Neural progenitor cell (in vitro differentiated cells): ENCODE data around the gene PNMA8A. TPM values are rescaled to one million over a fixed set of nuclear protein-coding genes. Genes with fewer than 3 reads are reported as not detected.
"Not testable (repeated sequence)": the region's sequence is repeated elsewhere in the genome, so short reads cannot be mapped to it uniquely, and the experiment has no call there.

ENCODE experiments used
- DNase-seq: peaks from one replicate; pipeline ENCODE4 v3.0.0-alpha.2; 2016; ENCODE audit warnings: low spot score
- H2AFZ ChIP-seq: fragments of 200-600 bp; sonication (generic); replicated peaks from 2 replicates; pipeline ENCODE4 v1.6.1; 2016; ENCODE audit warnings: antibody characterized with exemption
- H3F3A ChIP-seq: fragments of 200-600 bp; sonication (generic); 2 replicates; pipeline ENCODE4 v1.6.1; 2016; ENCODE audit warnings: antibody characterized with exemption, low read depth
- H3K27ac ChIP-seq: fragments of 200-600 bp; sonication (generic); 2 replicates; pipeline ENCODE4 v1.5.1; 2016; ENCODE audit warnings: mild to moderate bottlenecking
- H3K27me3 ChIP-seq: fragments of 200-600 bp; sonication (generic); 2 replicates; pipeline ENCODE4 v1.6.1; 2016; ENCODE audit warnings: mild to moderate bottlenecking, moderate library complexity
- H3K36me3 ChIP-seq: fragments of 200-600 bp; sonication (generic); 2 replicates; pipeline ENCODE4 v1.5.1; 2016
- H3K4me1 ChIP-seq: fragments of 200-600 bp; sonication (generic); 2 replicates; pipeline ENCODE4 v1.6.1; 2016; ENCODE audit warnings: mixed run types
- H3K4me2 ChIP-seq: fragments of 200-600 bp; sonication (generic); 2 replicates; pipeline ENCODE4 v1.6.1; 2016
- H3K4me3 ChIP-seq: fragments of 200-600 bp; sonication (generic); 2 replicates; pipeline ENCODE4 v1.5.1; 2016
- H3K79me2 ChIP-seq: fragments of 200-600 bp; sonication (generic); 2 replicates; pipeline ENCODE4 v1.6.1; 2016; ENCODE audit warnings: low read depth
- H3K9ac ChIP-seq: fragments of 200-600 bp; sonication (generic); 2 replicates; pipeline ENCODE4 v1.6.1; 2016
- H3K9me3 ChIP-seq: fragments of 200-600 bp; sonication (generic); 2 replicates; pipeline ENCODE4 v1.5.1; 2016; ENCODE audit warnings: low read depth
- H4K20me1 ChIP-seq: fragments of 200-600 bp; sonication (generic); 2 replicates; pipeline ENCODE4 v1.6.1; 2016; ENCODE audit warnings: low read depth
- H3K27ac Mint-ChIP-seq: 3 replicates; pipeline ENCODE4 v1.8.0; 2021; ENCODE audit warnings: mixed read lengths
- H3K27me3 Mint-ChIP-seq: 2 replicates; pipeline ENCODE4 v1.8.0; 2022; ENCODE audit warnings: low read depth, mild to moderate bottlenecking, inconsistent platforms, moderate library complexity, mixed read lengths; ENCODE audit not compliant: insufficient read depth
- H3K36me3 Mint-ChIP-seq: 3 replicates; pipeline ENCODE4 v1.8.0; 2021; ENCODE audit warnings: mixed read lengths
- H3K4me1 Mint-ChIP-seq: 3 replicates; pipeline ENCODE4 v1.8.0; 2021; ENCODE audit warnings: mixed read lengths
- H3K4me3 Mint-ChIP-seq: 3 replicates; pipeline ENCODE4 v1.8.0; 2021; ENCODE audit warnings: mild to moderate bottlenecking, moderate library complexity, mixed read lengths
- H3K9me3 Mint-ChIP-seq: 3 replicates; pipeline ENCODE4 v1.8.0; 2020; ENCODE audit warnings: mixed read lengths
- EZH2 ChIP-seq: fragments of 200-600 bp; sonication (generic); IDR thresholded peaks from 2 replicates; pipeline ENCODE4 v1.6.1; 2017; ENCODE audit warnings: antibody characterized with exemption, mild to moderate bottlenecking, moderate library complexity
- EZH2phosphoT487 ChIP-seq: fragments of 200-600 bp; sonication (generic); IDR thresholded peaks from 2 replicates; pipeline ENCODE4 v1.6.1; 2017; ENCODE audit warnings: antibody characterized with exemption
- total RNA-seq: library from RNA; depleted of rRNA; stranded (reverse); fragments of >200 nt; gene quantifications from 2 replicates; pipeline ENCODE4 v1.2.3, GENCODE V29; 2015; ENCODE audit warnings: low replicate concordance
- TF ChIP-seq, protein P1 (sequence below): fragments of 200-600 bp; sonication (generic); IDR thresholded peaks from 2 replicates; pipeline ENCODE4 v1.5.1; 2017; ENCODE audit warnings: antibody characterized with exemption, mild to moderate bottlenecking

The PNMA8A gene
- total RNA-seq, 1 donor from 2014 or later = 43.9 TPM

DNA sequence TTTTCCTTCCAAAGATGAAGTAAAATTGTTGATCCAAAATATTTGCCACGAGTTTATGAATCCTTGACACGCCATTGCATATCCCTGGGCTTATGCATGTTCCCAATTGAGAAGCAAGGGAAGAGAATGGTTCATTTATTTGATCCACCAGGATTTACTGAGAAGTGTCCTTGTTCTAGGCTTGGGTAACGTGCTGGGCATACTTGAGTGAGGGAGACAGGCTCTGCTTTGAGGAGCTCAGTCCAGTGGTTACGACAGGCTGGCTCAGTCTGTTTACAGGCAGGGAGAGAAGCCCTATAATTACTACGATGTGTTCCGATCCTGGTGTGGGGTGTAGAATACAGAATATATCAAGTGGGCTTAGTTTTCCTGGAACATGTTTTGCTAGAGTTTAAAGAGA lies 36.4 kb downstream of the PNMA8A start:
- peaks cover 4% of the 10 kb centered on the region for H3K27me3 ChIP-seq
- TF ChIP-seq EZH2phosphoT487 (no peak), EZH2 (no peak)
- TF ChIP-seq, protein P1, sequence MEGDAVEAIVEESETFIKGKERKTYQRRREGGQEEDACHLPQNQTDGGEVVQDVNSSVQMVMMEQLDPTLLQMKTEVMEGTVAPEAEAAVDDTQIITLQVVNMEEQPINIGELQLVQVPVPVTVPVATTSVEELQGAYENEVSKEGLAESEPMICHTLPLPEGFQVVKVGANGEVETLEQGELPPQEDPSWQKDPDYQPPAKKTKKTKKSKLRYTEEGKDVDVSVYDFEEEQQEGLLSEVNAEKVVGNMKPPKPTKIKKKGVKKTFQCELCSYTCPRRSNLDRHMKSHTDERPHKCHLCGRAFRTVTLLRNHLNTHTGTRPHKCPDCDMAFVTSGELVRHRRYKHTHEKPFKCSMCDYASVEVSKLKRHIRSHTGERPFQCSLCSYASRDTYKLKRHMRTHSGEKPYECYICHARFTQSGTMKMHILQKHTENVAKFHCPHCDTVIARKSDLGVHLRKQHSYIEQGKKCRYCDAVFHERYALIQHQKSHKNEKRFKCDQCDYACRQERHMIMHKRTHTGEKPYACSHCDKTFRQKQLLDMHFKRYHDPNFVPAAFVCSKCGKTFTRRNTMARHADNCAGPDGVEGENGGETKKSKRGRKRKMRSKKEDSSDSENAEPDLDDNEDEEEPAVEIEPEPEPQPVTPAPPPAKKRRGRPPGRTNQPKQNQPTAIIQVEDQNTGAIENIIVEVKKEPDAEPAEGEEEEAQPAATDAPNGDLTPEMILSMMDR = no peak
- no peak overlapping the region for H3K4me3 Mint-ChIP-seq
- H2AFZ ChIP-seq = no peak overlapping the region
- H4K20me1 ChIP-seq = no peaks in the 10 kb centered on the region
- H3K4me3 ChIP-seq = no peak overlapping the region
- H3K27ac ChIP-seq = no peak overlapping the region
- peaks cover 10% of the 10 kb centered on the region for H3K27me3 Mint-ChIP-seq
- no peaks in the 10 kb centered on the region for H3K4me1 ChIP-seq
- no peaks in the 10 kb centered on the region for H3K36me3 Mint-ChIP-seq
- H3K9ac ChIP-seq = no peak overlapping the region
- no peaks in the 10 kb centered on the region for H3K79me2 ChIP-seq
- H3K27ac Mint-ChIP-seq = no peak overlapping the region
- no peaks in the 10 kb centered on the region for H3K9me3 ChIP-seq
- H3K36me3 ChIP-seq = no peaks in the 10 kb centered on the region
- no peak for DNase-seq
- H3K4me1 Mint-ChIP-seq = peaks cover 7% of the 10 kb centered on the region
- H3K4me2 ChIP-seq = no peak overlapping the region
- H3K9me3 Mint-ChIP-seq = peaks cover 4% of the 10 kb centered on the region
- peaks cover 10% of the 10 kb centered on the region for H3F3A ChIP-seq

DNA sequence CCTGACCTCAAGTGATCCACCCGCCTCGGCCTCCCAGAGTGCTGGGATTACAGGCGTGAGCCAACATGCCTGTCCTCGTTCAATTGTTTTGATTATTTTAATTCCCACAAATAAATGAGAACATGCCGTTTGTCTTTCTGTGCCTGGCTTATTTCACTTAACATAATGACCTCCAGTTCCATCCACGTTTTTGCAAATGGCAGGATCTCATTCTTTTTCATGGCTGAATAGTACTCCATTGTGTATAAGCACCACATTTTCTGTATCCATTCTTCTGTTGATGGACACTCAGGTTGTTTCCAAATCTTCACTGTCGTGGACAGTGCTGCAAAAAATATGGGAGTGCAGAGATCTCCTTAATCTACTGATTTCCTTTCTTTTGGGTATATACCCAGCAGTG lies 37.9 kb downstream of the PNMA8A start:
- not testable (repeated sequence) for H3K9me3 Mint-ChIP-seq, H3K9ac ChIP-seq, H4K20me1 ChIP-seq, H3K4me2 ChIP-seq, H3K27ac ChIP-seq, H3K4me3 ChIP-seq, H3K79me2 ChIP-seq, H3K4me3 Mint-ChIP-seq, H3K4me1 ChIP-seq, H2AFZ ChIP-seq, H3K27ac Mint-ChIP-seq, H3K36me3 ChIP-seq, DNase-seq, H3K36me3 Mint-ChIP-seq, H3K9me3 ChIP-seq
- peaks cover 12% of the 10 kb centered on the region for H3K27me3 ChIP-seq
- peaks cover 14% of the 10 kb centered on the region for H3K27me3 Mint-ChIP-seq
- peaks cover 21% of the 10 kb centered on the region for H3K4me1 Mint-ChIP-seq
- peaks cover 12% of the 10 kb centered on the region for H3F3A ChIP-seq

DNA sequence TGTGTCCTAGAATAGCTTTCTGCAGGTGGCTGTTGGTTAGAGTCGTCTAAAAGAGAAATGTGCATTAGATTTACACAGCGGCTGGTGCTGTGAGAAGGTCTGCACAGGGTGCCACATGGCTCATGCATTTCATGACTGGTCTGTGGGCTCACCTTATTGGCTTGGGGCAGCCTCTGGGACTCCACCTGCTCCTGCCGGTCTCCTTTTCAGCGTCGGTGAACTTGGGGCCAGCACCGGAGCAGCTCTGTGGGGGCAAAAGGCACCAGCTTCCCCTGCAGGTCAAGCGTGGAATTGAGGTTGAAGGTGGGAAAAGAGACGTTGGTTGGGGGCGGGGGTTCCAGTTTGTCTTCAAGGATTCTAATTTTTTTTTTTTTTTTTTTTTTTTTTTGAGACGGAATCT lies 39.5 kb downstream of the PNMA8A start:
- no peak overlapping the region for H3K4me2 ChIP-seq
- Mint-ChIP-seq H3K27me3 (peaks cover 17% of the 10 kb centered on the region), H3K27ac (peak overlapping the region; percentile 11), H3K36me3 (no peaks in the 10 kb centered on the region), H3K9me3 (peaks cover 2% of the 10 kb centered on the region), H3K4me3 (peak overlapping the region; percentile 13), H3K4me1 (peaks cover 38% of the 10 kb centered on the region)
- H3K9ac ChIP-seq = no peak overlapping the region
- H3K4me3 ChIP-seq = no peak overlapping the region
- H3K4me1 ChIP-seq = peaks cover 7% of the 10 kb centered on the region
- no peaks in the 10 kb centered on the region for H3K9me3 ChIP-seq
- H3F3A ChIP-seq = peaks cover 19% of the 10 kb centered on the region
- no peaks in the 10 kb centered on the region for H3K79me2 ChIP-seq
- DNase-seq = no peak
- no peak overlapping the region for H2AFZ ChIP-seq
- H3K36me3 ChIP-seq = no peaks in the 10 kb centered on the region
- H3K27me3 ChIP-seq = peaks cover 28% of the 10 kb centered on the region
- TF ChIP-seq EZH2 = no peak
- TF ChIP-seq, protein P1 = peak; percentile 31
- TF ChIP-seq EZH2phosphoT487 = no peak
- H3K27ac ChIP-seq = no peak overlapping the region
- H4K20me1 ChIP-seq = no peaks in the 10 kb centered on the region

DNA sequence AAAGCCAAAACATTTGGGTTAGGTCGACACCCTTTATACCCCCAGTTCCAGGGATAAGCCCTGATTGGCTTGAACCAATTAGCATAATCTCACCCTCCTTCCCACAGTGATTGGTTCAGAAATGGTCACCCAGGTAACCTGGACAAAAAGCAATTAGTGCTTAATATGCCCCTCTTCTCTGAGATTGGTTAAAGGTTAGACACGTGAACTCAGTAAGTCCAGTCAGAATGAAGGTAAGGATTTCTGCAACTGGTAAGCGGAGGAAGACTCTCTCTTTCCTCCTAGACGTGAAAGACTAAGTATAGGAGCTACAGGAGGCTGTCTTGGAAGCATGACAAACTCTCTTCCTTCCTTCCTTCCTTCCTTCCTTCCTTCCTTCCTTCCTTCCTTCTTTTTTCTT lies 41.4 kb downstream of the PNMA8A start:
- peak overlapping the region; percentile 34 for H3K4me3 Mint-ChIP-seq
- Histone ChIP-seq H2AFZ (no peak overlapping the region), H3K9ac (no peak overlapping the region), H3K36me3 (no peaks in the 10 kb centered on the region), H3F3A (peaks cover 23% of the 10 kb centered on the region), H3K4me3 (no peak overlapping the region), H3K79me2 (no peaks in the 10 kb centered on the region), H4K20me1 (no peaks in the 10 kb centered on the region), H3K27me3 (peaks cover 41% of the 10 kb centered on the region), H3K4me1 (peaks cover 7% of the 10 kb centered on the region), H3K9me3 (no peaks in the 10 kb centered on the region), H3K27ac (no peak overlapping the region), H3K4me2 (no peak overlapping the region)
- H3K27me3 Mint-ChIP-seq = peaks cover 16% of the 10 kb centered on the region
- peaks cover 50% of the 10 kb centered on the region for H3K4me1 Mint-ChIP-seq
- TF ChIP-seq EZH2 (no peak), EZH2phosphoT487 (no peak)
- TF ChIP-seq, protein P1 = no peak
- no peak overlapping the region for H3K27ac Mint-ChIP-seq
- H3K36me3 Mint-ChIP-seq = no peaks in the 10 kb centered on the region
- H3K9me3 Mint-ChIP-seq = peaks cover 2% of the 10 kb centered on the region
- DNase-seq = no peak
